ENCODE results near the gene NRXN3. TPM values are rescaled to one million over a fixed set of nuclear protein-coding genes. Genes with fewer than 3 reads are reported as not detected.

The NRXN3 gene
- polyA plus RNA-seq, 1 of the 3 experiments (the other 2 are of a cell fraction): 1.6 TPM

GRCh38 chr14:78405079-78405856, 235.1 kb downstream of the NRXN3 start (continued):
- no peak for TF ChIP-seq PBX3 (IDR thresholded peaks at IDR 0.05)
- TF ChIP-seq, protein P1, sequence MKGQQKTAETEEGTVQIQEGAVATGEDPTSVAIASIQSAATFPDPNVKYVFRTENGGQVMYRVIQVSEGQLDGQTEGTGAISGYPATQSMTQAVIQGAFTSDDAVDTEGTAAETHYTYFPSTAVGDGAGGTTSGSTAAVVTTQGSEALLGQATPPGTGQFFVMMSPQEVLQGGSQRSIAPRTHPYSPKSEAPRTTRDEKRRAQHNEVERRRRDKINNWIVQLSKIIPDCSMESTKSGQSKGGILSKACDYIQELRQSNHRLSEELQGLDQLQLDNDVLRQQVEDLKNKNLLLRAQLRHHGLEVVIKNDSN (IDR thresholded peaks at IDR 0.05; ENCODE audit: borderline replicate concordance, low read depth): no peak
- TF ChIP-seq TCF12 (IDR thresholded peaks at IDR 0.05): no peak
- no peak for TF ChIP-seq POLR2AphosphoS5 (IDR thresholded peaks at IDR 0.05; ENCODE audit: low read depth, low read length)
- TF ChIP-seq MXI1 (IDR thresholded peaks at IDR 0.05; ENCODE audit: low read depth, low read length): no peak
- no peak for TF ChIP-seq EZH2phosphoT487 (IDR thresholded peaks at IDR 0.05; ENCODE audit: borderline replicate concordance, low read depth)

DNA sequence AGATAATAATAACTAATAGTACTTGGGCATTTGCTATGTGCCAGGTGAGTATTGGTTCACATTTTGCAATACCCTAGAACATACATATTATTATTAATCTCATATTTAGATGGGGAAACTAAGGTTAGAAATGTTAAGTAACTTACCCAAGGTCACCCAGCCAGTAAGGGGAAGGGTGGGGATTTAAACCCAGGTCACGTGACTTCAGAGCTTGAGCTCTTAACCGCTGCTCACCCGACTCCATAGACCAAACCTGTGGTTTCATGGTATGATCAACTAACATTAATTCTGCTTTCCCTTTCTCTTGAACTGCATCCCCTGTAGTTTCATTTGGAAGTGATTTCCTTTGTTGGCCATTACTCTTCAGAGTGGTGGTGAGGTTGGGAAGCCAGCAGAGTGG, 242.3 kb downstream of the NRXN3 start:
- Histone ChIP-seq H3K4me1 (ENCODE audit: control insufficient read depth in 1 of 2, insufficient read depth in 2 of 2, low read depth in 1 of 2, low read length in 1 of 2) (no peaks in the 10 kb centered on the region), H3K79me2 (ENCODE audit: insufficient read depth) (no peaks in the 10 kb centered on the region), H3K9me3 (no peaks in the 10 kb centered on the region), H3K36me3 (replicated peaks in 1 of 2; ENCODE audit: control insufficient read depth in 1 of 2, insufficient read depth in 2 of 2, low read length in 1 of 2) (no peaks in the 10 kb centered on the region), H3K4me3 (ENCODE audit: low read depth in 2 of 2, low read length in 1 of 2) (no peak overlapping the region), H3K27ac (ENCODE audit: low read depth in 2 of 2, low read length in 1 of 2) (no peak overlapping the region), H3K9me2 (no peaks in the 10 kb centered on the region), H3K9ac (no peak overlapping the region), H3K4me2 (no peak overlapping the region), H4K20me1 (ENCODE audit: insufficient read depth) (no peaks in the 10 kb centered on the region), H3F3A (replicated peaks; ENCODE audit: insufficient read depth) (no peaks in the 10 kb centered on the region), H3K27me3 (ENCODE audit: insufficient read depth) (no peaks in the 10 kb centered on the region), H2AFZ (ENCODE audit: low read depth) (no peak overlapping the region)
- ChIA-PET CTCF (no interaction called here), POLR2A (no interaction called here)
- no peak for TF ChIP-seq PBX3 (IDR thresholded peaks at IDR 0.05)
- TF ChIP-seq ELF1 (IDR thresholded peaks at IDR 0.05): no peak
- TF ChIP-seq REST (IDR thresholded peaks at IDR 0.05; ENCODE audit: low read depth, low read length): no peak
- TF ChIP-seq USF2 (IDR thresholded peaks at IDR 0.05; ENCODE audit: borderline replicate concordance, low read depth, low read length): no peak
- DNase-seq: no peak
- WGBS (ENCODE audit: low lambda C conversion rate): 26% methylated on average over 3 of the region's 3 CpGs

All from SK-N-SH (cell line).